Muscle of leg (tissue), 11 donors: ENCODE measurements around the gene DHRSX. TPM values are rescaled to one million over a fixed set of nuclear protein-coding genes. Genes with fewer than 3 reads are reported as not detected.

Experiments used
- DNase-seq: peaks from one replicate; pipeline ENCODE4 v3.0.0; 2013
- H3K27ac ChIP-seq: one replicate; pipeline ENCODE4 v1.5.1; 2013; ENCODE audit warnings: mild to moderate bottlenecking, low read length, control low read depth
- H3K27me3 ChIP-seq: one replicate; pipeline ENCODE4 v1.6.1; 2013; ENCODE audit warnings: low read length; ENCODE audit not compliant: control insufficient read depth, insufficient read depth
- H3K36me3 ChIP-seq: one replicate; pipeline ENCODE4 v1.6.1; 2013; ENCODE audit warnings: low read length; ENCODE audit not compliant: control insufficient read depth, insufficient read depth
- H3K4me1 ChIP-seq: one replicate; pipeline ENCODE4 v1.6.1; 2013; ENCODE audit warnings: low read length; ENCODE audit not compliant: control insufficient read depth, insufficient read depth
- H3K4me3 ChIP-seq: one replicate; pipeline ENCODE4 v1.5.1; 2013; ENCODE audit warnings: low read length, control low read depth
- H3K9me3 ChIP-seq: replicated peaks from 2 replicates; pipeline ENCODE4 v1.6.1; 2013; ENCODE audit warnings: low read depth, low read length; ENCODE audit not compliant: control insufficient read depth
- WGBS: methylation state at CpG from one replicate; pipeline ENCODE4 v1.1.5; 2013; ENCODE audit warnings: missing lambda C conversion rate; ENCODE audit not compliant: insufficient coverage; 5-methylcytosine and 5-hydroxymethylcytosine counted together
- polyA plus RNA-seq, 8 donors: library from polyadenylated mRNA; unstranded; fragments of 120-200 nt; gene quantifications; one replicate each; pipeline versions ENCODE4 v1.2.1 to v1.2.3, GENCODE V29; 2013; ENCODE audit warnings: inconsistent platforms in 1 of 8, low replicate concordance in 1 of 8; ENCODE audit not compliant: insufficient read length in 8 of 8, insufficient read depth in 1 of 8
- total RNA-seq: library from RNA; stranded (reverse); fragments of 120-200 nt; gene quantifications from one replicate; pipeline ENCODE4 v1.2.4, GENCODE V29; 2013

The DHRSX gene
- total and polyA plus RNA-seq, 9 donors = 11.4 to 19.1 (median 14.4) TPM

DNA sequence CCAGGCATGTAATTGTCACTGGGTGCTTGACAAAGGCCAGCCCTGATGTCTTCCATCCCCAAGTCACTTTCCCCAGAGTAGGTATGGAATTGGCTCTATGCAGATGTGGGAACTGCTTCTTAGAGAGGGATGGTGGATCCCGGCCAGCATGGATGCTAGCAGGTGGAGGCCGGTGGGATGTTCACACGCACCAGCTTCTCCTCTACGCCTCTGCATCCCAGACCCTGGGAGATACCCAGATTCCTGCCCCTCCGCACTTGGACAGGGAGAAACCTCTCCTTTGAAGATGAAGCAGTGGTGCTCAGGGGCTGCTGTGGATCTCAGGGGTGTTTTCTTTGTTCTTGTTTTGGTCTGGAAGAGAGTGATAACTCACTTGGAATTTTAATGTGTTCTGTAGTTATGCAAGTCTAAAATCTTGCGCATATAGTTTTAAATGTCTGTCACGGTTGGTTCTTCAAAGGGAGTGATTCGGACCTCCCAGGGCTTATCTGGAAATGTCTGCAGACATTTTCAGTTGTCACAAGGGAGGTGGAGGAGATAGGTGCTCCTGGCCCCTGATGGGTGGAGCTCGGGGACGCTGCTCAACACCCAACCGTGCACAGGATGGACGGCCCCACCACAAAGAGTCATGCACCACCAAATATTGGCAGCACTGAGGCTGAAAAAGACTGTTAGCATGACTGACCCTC, 308.0 kb downstream of the DHRSX start:
- H3K4me3 ChIP-seq = no peak overlapping the region
- no peak overlapping the region for H3K27ac ChIP-seq
- no peaks in the 10 kb centered on the region for H3K4me1 ChIP-seq
- H3K36me3 ChIP-seq = no peaks in the 10 kb centered on the region
- no peaks in the 10 kb centered on the region for H3K27me3 ChIP-seq
- H3K9me3 ChIP-seq = no peaks in the 10 kb centered on the region
- WGBS = 67% methylated on average over 9 of the region's 12 CpGs
- no peak for DNase-seq

- no peak overlapping the region for H3K27ac ChIP-seq
These were observed 311.9 kb downstream of the DHRSX start for GRCh38 chrX:2188840-2189239.

GRCh38 chrX:2188330-2188792, 312.4 kb downstream of the DHRSX start:
- 27% methylated on average over 14 of the region's 14 CpGs for WGBS
- Histone ChIP-seq H3K27ac (no peak overlapping the region), H3K27me3 (no peaks in the 10 kb centered on the region)

More at GRCh38 chrX:2188840-2189239, 311.9 kb downstream of the DHRSX start:
- Histone ChIP-seq H3K4me1 (no peaks in the 10 kb centered on the region), H3K27me3 (no peaks in the 10 kb centered on the region), H3K4me3 (no peak overlapping the region), H3K9me3 (peaks cover 6% of the 10 kb centered on the region), H3K36me3 (no peaks in the 10 kb centered on the region)
- WGBS = 74% methylated on average over 5 of the region's 7 CpGs
- DNase-seq = no peak

DNA sequence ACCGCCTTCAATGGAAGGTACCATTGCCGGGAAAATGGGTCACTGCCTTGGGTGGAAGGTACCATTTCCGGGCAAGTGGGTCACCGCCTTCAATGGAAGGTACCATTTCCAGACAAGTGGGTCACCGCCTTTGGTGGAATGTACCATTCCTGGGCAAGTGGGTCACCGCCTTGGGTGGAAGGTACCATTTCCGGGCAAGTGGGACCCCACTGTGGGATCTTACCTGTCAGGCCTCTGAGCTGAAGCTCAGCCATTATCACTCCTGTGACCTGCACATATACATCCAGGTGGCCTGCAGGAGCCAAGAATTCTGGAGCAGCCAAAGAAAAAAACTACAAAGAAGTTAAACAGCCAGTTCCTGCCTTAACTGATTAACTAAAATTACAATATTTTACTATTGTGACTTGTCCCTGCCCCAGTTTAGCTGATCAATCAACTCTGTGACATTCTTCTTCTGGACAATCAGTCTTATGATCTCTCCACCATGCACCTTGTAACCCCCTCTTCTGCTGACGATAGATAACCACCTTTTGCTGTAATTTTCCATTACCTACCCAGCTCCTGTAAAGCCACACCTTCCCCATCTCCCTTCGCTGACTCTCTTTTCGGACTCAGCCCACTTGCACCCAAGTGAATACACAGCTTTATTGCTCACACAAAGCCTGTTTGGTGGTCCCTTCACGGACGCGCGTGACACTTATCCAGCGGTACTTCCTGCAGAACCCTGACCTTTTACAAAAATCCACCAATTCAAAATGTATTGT, 313.2 kb downstream of the DHRSX start:
- H3K27me3 ChIP-seq = no peaks in the 10 kb centered on the region
- H3K27ac ChIP-seq = no peak overlapping the region
- 86% methylated on average over 10 of the region's 15 CpGs for WGBS

More at GRCh38 chrX:2188330-2188792, 312.4 kb downstream of the DHRSX start:
- no peaks in the 10 kb centered on the region for H3K4me1 ChIP-seq
- no peak overlapping the region for H3K4me3 ChIP-seq
- DNase-seq = no peak
- H3K36me3 ChIP-seq = no peaks in the 10 kb centered on the region
- peaks cover 6% of the 10 kb centered on the region for H3K9me3 ChIP-seq

DNA sequence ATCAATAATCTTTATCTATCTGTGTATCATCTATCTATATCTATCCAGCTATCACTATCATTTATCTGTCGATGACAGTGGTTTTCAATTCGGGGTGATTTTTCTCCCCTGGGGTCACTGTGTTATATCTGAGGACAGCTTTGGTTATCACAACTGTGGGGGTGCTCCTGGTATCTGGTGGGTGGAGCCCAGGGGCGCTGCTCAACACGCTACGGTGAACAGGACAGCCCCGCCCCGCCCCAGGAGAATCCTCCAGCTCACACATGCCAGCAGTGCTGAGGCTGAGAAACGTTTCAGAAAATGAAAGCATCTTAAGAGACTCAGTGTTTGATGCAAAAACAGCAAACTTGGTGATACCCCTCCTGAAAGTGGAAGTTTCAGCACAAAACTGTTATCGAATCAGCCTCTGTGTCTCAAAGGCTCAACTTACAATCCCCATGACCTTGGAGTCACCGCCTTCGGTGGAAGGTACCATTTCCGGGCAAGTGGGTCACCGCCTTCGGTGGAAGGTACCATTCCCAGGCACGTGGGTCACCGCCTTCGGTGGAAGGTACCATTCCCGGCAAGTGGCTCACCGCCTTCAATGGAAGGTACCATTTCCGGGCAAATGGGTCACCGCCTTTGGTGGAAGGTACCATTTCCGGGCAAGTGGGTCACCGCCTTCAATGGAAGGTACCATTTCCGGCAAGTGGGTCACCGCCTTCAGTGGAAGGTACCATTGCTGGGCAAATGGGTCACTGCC, 315.3 kb downstream of the DHRSX start:
- Histone ChIP-seq H3K27me3 (no peaks in the 10 kb centered on the region), H3K4me1 (no peaks in the 10 kb centered on the region), H3K27ac (no peak overlapping the region), H3K36me3 (no peaks in the 10 kb centered on the region), H3K9me3 (peaks cover 6% of the 10 kb centered on the region), H3K4me3 (no peak overlapping the region)
- DNase-seq = no peak
- WGBS = 91% methylated on average over 16 of the region's 25 CpGs

More for the DNA sequence above, 313.2 kb downstream of the DHRSX start:
- Histone ChIP-seq H3K4me1 (no peaks in the 10 kb centered on the region), H3K4me3 (no peak overlapping the region), H3K9me3 (peaks cover 6% of the 10 kb centered on the region), H3K36me3 (no peaks in the 10 kb centered on the region)
- DNase-seq = no peak

DNA sequence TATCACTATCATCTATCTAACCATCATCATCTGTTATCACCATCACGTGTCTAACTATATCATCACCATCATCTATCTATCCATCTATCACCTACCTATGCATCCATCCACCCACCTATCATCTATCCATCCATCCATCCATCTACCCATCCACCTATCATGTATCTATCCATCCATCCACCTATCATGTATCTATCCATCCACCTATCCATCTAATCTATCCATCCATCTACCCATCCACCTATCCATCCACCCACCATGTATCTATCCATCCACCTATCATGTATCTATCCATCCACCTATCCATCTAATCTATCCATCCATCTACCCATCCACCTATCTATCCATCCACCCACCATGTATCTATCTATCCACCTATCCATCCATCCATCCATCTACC, 316.7 kb downstream of the DHRSX start:
- no peaks in the 10 kb centered on the region for H3K36me3 ChIP-seq
- DNase-seq = no peak
- H3K4me1 ChIP-seq = no peaks in the 10 kb centered on the region
- no peak overlapping the region for H3K27ac ChIP-seq
- 93% methylated on average over 1 of the region's 1 CpG for WGBS
- no peak overlapping the region for H3K4me3 ChIP-seq
- H3K27me3 ChIP-seq = no peaks in the 10 kb centered on the region
- H3K9me3 ChIP-seq = peaks cover 6% of the 10 kb centered on the region

GRCh38 chrX:2183193-2183725, 317.5 kb downstream of the DHRSX start:
- H3K36me3 ChIP-seq = no peaks in the 10 kb centered on the region
- H3K9me3 ChIP-seq = peaks cover 6% of the 10 kb centered on the region
- no peak for DNase-seq
- H3K4me1 ChIP-seq = no peaks in the 10 kb centered on the region
- 74% methylated on average over 8 of the region's 14 CpGs for WGBS
- H3K27ac ChIP-seq = no peak overlapping the region
- no peaks in the 10 kb centered on the region for H3K27me3 ChIP-seq
- H3K4me3 ChIP-seq = no peak overlapping the region

DNA sequence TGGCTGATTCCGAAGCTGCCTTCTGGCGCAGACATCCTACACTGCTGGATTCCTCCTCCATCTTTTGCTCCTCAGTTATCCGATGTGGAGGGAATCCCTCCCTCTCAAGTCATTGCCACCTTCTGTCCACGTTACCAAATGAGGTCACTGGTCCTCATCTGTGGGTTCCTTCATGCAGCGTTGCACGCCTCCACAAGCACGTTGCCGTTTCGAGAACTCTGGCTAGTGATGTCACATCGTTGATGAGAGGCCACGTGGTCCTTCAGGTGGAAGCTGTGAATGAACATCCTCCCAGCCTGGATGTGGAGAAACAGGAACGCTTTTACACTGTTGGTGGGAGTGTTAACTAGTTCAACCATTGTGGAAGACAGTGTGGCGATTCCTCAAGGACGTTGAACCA, 323.2 kb downstream of the DHRSX start:
- Histone ChIP-seq H3K27me3 (no peaks in the 10 kb centered on the region), H3K4me1 (no peaks in the 10 kb centered on the region), H3K4me3 (no peak overlapping the region), H3K36me3 (no peaks in the 10 kb centered on the region), H3K9me3 (no peaks in the 10 kb centered on the region), H3K27ac (no peak overlapping the region)
- DNase-seq = no peak
- WGBS = 89% methylated on average over 11 of the region's 14 CpGs

GRCh38 chrX:2176733-2177132, 324.0 kb downstream of the DHRSX start:
- no peaks in the 10 kb centered on the region for H3K9me3 ChIP-seq
- 73% methylated on average over 5 of the region's 5 CpGs for WGBS
- no peaks in the 10 kb centered on the region for H3K36me3 ChIP-seq
- no peak for DNase-seq
- no peaks in the 10 kb centered on the region for H3K27me3 ChIP-seq
- H3K4me3 ChIP-seq = no peak overlapping the region
- H3K4me1 ChIP-seq = no peaks in the 10 kb centered on the region
- no peak overlapping the region for H3K27ac ChIP-seq

- H3K27ac ChIP-seq = no peak overlapping the region
- DNase-seq = no peak
- H3K9me3 ChIP-seq = no peaks in the 10 kb centered on the region
- H3K36me3 ChIP-seq = no peaks in the 10 kb centered on the region
- no peak overlapping the region for H3K4me3 ChIP-seq
- H3K4me1 ChIP-seq = no peaks in the 10 kb centered on the region
- WGBS = 90% methylated on average over 7 of the region's 9 CpGs
- no peaks in the 10 kb centered on the region for H3K27me3 ChIP-seq
These were observed 324.5 kb downstream of the DHRSX start for GRCh38 chrX:2176274-2176673.
